ENCODE results near the gene ACTR3C. TPM values are rescaled to one million over a fixed set of nuclear protein-coding genes. Genes with fewer than 3 reads are reported as not detected.
"Not testable (repeated sequence)": the region's sequence is repeated elsewhere in the genome, so short reads cannot be mapped to it uniquely, and the experiment has no call there.

The ACTR3C gene
- polyA plus RNA-seq, 4 donors: 2.4 to 9.6 (median 6.0) TPM

DNA sequence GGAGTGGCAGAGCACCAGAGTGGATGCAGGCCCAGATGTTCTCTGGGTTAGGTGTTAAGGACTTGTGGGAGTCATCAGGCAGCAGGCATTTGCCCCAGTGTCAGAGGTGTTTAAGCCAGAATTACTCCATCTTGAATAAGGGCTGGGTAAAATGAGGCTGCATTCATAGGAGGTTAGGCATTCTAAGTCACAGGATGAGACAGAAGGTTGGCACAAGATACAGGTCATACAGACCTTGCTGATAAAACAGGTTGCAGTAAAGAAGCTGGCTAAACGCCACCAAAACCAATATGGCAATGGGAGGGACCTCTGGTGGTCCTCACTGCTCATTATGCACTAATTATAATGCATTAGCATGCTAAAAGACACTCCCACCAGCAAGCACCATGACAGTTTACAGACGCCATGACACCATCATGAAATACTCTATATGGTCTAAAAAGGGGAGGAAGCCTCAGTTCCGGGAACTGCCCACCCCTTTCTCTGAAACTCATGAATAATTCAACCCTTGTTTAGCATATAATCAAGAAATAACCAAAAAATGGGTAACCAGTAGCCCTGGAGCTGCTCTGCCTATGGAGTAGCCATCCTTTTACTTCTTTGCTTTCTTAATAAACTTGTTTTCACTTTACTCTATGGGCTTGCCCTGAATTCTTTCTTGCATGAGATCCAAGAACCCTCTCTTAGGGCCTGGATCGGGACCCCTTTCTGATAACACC, 1.1 kb downstream of the ACTR3C start:
- Histone ChIP-seq H3K27me3 (ENCODE audit: control insufficient read depth in 3 of 3, insufficient read depth in 3 of 3, low read length in 3 of 3) (no peaks in the 10 kb centered on the region), H3K4me3 (ENCODE audit: low read depth in 1 of 3, low read length in 3 of 3) (peak overlapping the region; percentile 88 to 90 (median 88)), H3K36me3 (ENCODE audit: control insufficient read depth in 3 of 3, insufficient read depth in 2 of 3, low read depth in 1 of 3, low read length in 3 of 3) (peaks cover 2 to 25% (median 4%) of the 10 kb centered on the region in 3 donors), H3K27ac (ENCODE audit: low read depth in 1 of 3, low read length in 2 of 3) (peak overlapping the region; percentile 91 to 97 (median 93)), H3K4me1 (ENCODE audit: control insufficient read depth in 3 of 3, insufficient read depth in 2 of 3, low read depth in 1 of 3, low read length in 2 of 3) (peaks cover 8 to 23% (median 13%) of the 10 kb centered on the region in 3 donors), H3K9me3 (ENCODE audit: control insufficient read depth in 2 of 2, insufficient read depth in 1 of 2, low read depth in 1 of 2, low read length in 1 of 2) (no peaks in the 10 kb centered on the region)
- no peak for FAIRE-seq
- peak; percentile 48 to 65 for DNase-seq
- WGBS, 3 donors: 10 to 50% (median 14%) methylated on average over 4 of the region's 4 CpGs

DNA sequence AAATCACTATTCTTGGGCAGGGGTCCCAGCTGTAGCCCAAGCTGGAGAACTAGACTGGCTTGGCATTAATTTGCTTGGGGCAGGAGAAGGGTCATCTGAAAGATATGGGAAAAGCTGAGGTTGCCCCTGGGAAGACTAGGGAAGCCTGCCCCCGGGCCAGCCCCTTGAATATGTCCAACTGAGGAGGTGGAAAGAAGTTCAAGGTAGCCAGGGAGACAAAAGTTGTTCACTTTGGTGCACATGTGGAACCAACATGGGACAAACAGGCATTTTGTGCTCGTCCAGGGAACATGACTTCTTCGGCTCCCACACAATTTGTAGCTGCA, 1.6 kb downstream of the ACTR3C start:
- 92 to 97% (median 96%) methylated on average over 3 of the region's 3 CpGs for WGBS, 3 donors
- Histone ChIP-seq H3K27me3 (ENCODE audit: control insufficient read depth in 3 of 3, insufficient read depth in 3 of 3, low read length in 3 of 3) (no peaks in the 10 kb centered on the region), H3K36me3 (ENCODE audit: control insufficient read depth in 3 of 3, insufficient read depth in 2 of 3, low read depth in 1 of 3, low read length in 3 of 3) (peaks cover 2 to 24% (median 3%) of the 10 kb centered on the region in 3 donors), H3K4me3 (ENCODE audit: low read depth in 1 of 3, low read length in 3 of 3) (no peak overlapping the region), H3K4me1 (ENCODE audit: control insufficient read depth in 3 of 3, insufficient read depth in 2 of 3, low read depth in 1 of 3, low read length in 2 of 3) (peaks cover 8 to 23% (median 13%) of the 10 kb centered on the region in 3 donors), H3K27ac (ENCODE audit: low read depth in 1 of 3, low read length in 2 of 3) (no peak overlapping the region), H3K9me3 (ENCODE audit: control insufficient read depth in 2 of 2, insufficient read depth in 1 of 2, low read depth in 1 of 2, low read length in 1 of 2) (no peaks in the 10 kb centered on the region)
- DNase-seq (no peak), FAIRE-seq (no peak)

DNA sequence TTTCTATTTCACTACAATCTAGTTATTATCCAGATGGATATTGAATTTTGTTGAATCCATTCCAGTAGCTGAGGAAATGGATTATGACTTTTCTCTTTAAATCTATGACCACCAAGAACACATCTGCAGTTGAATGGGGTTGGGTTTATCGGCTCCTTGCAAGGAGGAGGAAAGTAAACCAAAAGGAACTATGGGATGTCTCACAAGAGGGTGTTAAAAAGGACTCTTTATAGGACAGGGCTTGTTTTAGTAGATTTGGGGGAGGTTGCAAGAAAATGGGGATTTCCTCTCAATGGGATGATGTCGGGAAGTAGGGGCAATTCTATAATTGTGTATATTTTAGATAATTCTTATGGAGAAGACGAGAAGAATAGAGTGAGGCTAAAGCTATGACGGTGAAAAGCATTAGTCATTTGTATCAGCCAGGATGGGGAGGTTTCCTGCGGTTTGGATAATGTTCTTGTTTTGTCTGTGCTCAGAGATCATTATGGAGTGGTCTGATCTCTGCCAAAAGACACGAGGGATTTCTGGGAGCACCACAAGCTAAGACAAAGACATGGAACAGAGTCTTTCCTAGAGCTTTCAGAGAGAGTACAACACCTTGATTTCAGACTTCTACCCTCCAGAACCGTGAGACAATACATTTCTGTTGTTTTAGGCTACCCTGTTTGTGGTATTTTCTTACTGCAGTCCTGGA, 5.4 kb downstream of the ACTR3C start:
- 66 to 82% (median 80%) methylated on average over 7 of the region's 7 CpGs for WGBS, 3 donors
- Histone ChIP-seq H3K36me3 (ENCODE audit: control insufficient read depth in 3 of 3, insufficient read depth in 2 of 3, low read depth in 1 of 3, low read length in 3 of 3) (peaks cover 0 to 13% (median 0%) of the 10 kb centered on the region in 3 donors), H3K4me1 (ENCODE audit: control insufficient read depth in 3 of 3, insufficient read depth in 2 of 3, low read depth in 1 of 3, low read length in 2 of 3) (peaks cover 3 to 18% (median 11%) of the 10 kb centered on the region in 3 donors), H3K4me3 (ENCODE audit: low read depth in 1 of 3, low read length in 3 of 3) (no peak overlapping the region), H3K27me3 (ENCODE audit: control insufficient read depth in 3 of 3, insufficient read depth in 3 of 3, low read length in 3 of 3) (no peaks in the 10 kb centered on the region), H3K9me3 (ENCODE audit: control insufficient read depth in 2 of 2, insufficient read depth in 1 of 2, low read depth in 1 of 2, low read length in 1 of 2) (no peaks in the 10 kb centered on the region), H3K27ac (ENCODE audit: low read depth in 1 of 3, low read length in 2 of 3) (peak overlapping the region in 1 of 3 donors; percentile 36)
- FAIRE-seq (no peak), DNase-seq (no peak)

DNA sequence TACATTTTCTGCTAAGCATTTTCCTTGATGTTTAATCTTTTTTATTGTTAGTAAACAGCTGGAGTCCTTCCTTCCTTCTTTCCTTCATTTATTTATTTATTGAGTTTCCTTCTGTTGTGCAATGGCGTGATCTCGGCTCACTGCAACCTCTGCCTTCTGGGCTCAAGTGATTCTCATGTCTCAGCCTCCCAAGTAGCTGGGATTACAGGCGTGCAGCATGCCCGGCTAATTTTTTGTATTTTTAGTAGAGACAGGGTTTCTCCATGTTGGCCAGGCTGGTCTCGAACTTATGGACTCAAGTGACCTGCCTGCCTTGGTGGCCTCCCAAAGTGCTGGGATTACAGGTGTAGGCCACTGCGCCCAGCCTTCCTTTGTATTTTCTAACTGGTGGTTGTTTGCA, 6.4 kb downstream of the ACTR3C start:
- 81 to 93% (median 93%) methylated on average over 6 of the region's 6 CpGs for WGBS, 3 donors
- not testable (repeated sequence) for FAIRE-seq; H3K9me3 ChIP-seq (ENCODE audit: control insufficient read depth in 2 of 2, insufficient read depth in 1 of 2, low read depth in 1 of 2, low read length in 1 of 2); H3K4me3 ChIP-seq (ENCODE audit: low read depth in 1 of 3, low read length in 3 of 3); H3K27me3 ChIP-seq (ENCODE audit: control insufficient read depth in 3 of 3, insufficient read depth in 3 of 3, low read length in 3 of 3); DNase-seq
- Histone ChIP-seq H3K27ac (ENCODE audit: low read depth in 1 of 3, low read length in 2 of 3) (peak overlapping the region in 1 of 3 donors; percentile 28), H3K4me1 (ENCODE audit: control insufficient read depth in 3 of 3, insufficient read depth in 2 of 3, low read depth in 1 of 3, low read length in 2 of 3) (peaks cover 3 to 13% (median 7%) of the 10 kb centered on the region in 3 donors), H3K36me3 (ENCODE audit: control insufficient read depth in 3 of 3, insufficient read depth in 2 of 3, low read depth in 1 of 3, low read length in 3 of 3) (peaks cover 0 to 13% (median 0%) of the 10 kb centered on the region in 3 donors)

DNA sequence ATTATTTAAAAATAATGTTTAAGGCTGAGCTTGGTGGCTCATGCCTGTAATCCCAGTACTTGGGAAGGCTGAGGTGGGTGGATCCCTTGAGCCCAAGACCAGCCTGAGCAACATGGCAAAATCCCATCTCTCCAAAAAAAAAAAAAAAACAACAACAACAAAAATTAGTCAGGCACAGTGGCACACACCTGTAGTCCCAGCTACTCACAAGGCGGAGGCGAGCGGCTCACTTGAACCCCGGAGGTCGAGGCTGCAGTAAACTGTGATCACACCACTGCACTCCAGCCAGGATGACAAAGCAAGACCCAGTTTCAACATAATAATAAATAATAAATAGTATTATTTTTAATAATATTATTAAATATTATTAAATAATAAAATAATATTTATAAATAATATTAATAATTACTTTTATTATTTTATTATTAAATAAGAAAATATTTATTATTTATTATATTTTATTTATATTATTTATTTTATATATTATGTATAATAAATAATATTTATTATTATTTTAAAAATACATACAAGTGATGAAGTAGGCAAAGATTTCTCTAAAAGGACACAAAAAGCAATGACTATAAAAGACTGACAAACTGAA, 8.6 kb downstream of the ACTR3C start:
- Histone ChIP-seq H3K9me3 (ENCODE audit: control insufficient read depth in 2 of 2, insufficient read depth in 1 of 2, low read depth in 1 of 2, low read length in 1 of 2) (no peaks in the 10 kb centered on the region), H3K4me1 (ENCODE audit: control insufficient read depth in 3 of 3, insufficient read depth in 2 of 3, low read depth in 1 of 3, low read length in 2 of 3) (peaks cover 0 to 3% (median 0%) of the 10 kb centered on the region in 3 donors), H3K27ac (ENCODE audit: low read depth in 1 of 3, low read length in 2 of 3) (no peak overlapping the region), H3K4me3 (ENCODE audit: low read depth in 1 of 3, low read length in 3 of 3) (no peak overlapping the region), H3K36me3 (ENCODE audit: control insufficient read depth in 3 of 3, insufficient read depth in 2 of 3, low read depth in 1 of 3, low read length in 3 of 3) (peaks cover 0 to 9% (median 0%) of the 10 kb centered on the region in 3 donors), H3K27me3 (ENCODE audit: control insufficient read depth in 3 of 3, insufficient read depth in 3 of 3, low read length in 3 of 3) (no peaks in the 10 kb centered on the region)
- WGBS, 3 donors: 90 to 100% (median 98%) methylated on average over 5 of the region's 5 CpGs
- DNase-seq: no peak
- FAIRE-seq: peak; percentile 49

DNA sequence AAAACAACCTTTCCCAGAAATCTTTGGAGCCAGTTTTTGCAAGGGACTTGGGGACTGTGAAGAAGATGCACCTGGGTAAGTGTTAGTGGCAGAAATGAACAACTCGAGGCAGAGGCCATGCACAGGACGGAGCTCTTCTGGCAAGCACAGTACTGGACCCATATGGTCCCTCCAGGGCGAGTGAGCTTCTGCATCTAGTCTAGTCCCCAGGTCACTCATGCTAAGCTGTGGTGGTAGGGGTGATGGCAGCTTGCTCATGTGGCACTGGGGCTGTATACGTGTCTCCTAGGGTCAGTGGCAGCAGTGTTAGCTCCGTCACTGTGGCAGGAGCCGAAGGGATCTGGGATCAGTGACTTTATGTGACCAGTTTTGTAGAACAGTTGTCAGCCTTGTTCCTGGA, 9.5 kb downstream of the ACTR3C start:
- Histone ChIP-seq H3K27me3 (ENCODE audit: control insufficient read depth in 3 of 3, insufficient read depth in 3 of 3, low read length in 3 of 3) (no peaks in the 10 kb centered on the region), H3K4me3 (ENCODE audit: low read depth in 1 of 3, low read length in 3 of 3) (no peak overlapping the region), H3K27ac (ENCODE audit: low read depth in 1 of 3, low read length in 2 of 3) (no peak overlapping the region), H3K4me1 (ENCODE audit: control insufficient read depth in 3 of 3, insufficient read depth in 2 of 3, low read depth in 1 of 3, low read length in 2 of 3) (peaks cover 0 to 3% (median 0%) of the 10 kb centered on the region in 3 donors), H3K36me3 (ENCODE audit: control insufficient read depth in 3 of 3, insufficient read depth in 2 of 3, low read depth in 1 of 3, low read length in 3 of 3) (peaks cover 0 to 9% (median 0%) of the 10 kb centered on the region in 3 donors), H3K9me3 (ENCODE audit: control insufficient read depth in 2 of 2, insufficient read depth in 1 of 2, low read depth in 1 of 2, low read length in 1 of 2) (no peaks in the 10 kb centered on the region)
- WGBS, 3 donors: 92 to 94% (median 93%) methylated on average over 6 of the region's 6 CpGs
- DNase-seq (no peak), FAIRE-seq (no peak)

DNA sequence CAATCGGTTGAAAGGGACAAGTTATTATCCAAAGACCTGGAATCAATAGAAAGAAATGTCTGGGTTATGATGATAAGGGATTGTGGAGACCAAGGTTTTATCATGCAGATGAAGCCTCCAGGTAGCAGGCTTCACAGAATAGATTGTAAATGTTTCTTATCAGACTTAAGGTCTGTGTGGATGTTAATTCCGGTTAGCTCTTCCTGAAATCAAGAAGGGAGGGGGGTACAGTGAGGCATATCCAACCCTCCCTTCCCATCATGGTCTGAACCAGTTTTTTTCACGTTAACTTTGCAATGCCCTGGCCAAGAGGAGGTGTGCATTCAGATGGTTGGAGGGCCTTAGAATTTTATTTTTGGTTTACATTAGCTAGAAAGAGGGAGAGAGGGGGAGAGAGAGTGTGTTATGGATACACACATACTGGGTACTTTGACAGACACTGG, 10.0 kb downstream of the ACTR3C start:
- FAIRE-seq (no peak), DNase-seq (no peak)
- H3K4me3 ChIP-seq (ENCODE audit: low read depth in 1 of 3, low read length in 3 of 3): no peak overlapping the region
- peaks cover 0 to 3% (median 0%) of the 10 kb centered on the region in 3 donors for H3K4me1 ChIP-seq (ENCODE audit: control insufficient read depth in 3 of 3, insufficient read depth in 2 of 3, low read depth in 1 of 3, low read length in 2 of 3)
- 66 to 77% (median 72%) methylated on average over 3 of the region's 3 CpGs for WGBS, 3 donors
- H3K36me3 ChIP-seq (ENCODE audit: control insufficient read depth in 3 of 3, insufficient read depth in 2 of 3, low read depth in 1 of 3, low read length in 3 of 3): peaks cover 0 to 9% (median 0%) of the 10 kb centered on the region in 3 donors
- H3K27ac ChIP-seq (ENCODE audit: low read depth in 1 of 3, low read length in 2 of 3): no peak overlapping the region
- H3K27me3 ChIP-seq (ENCODE audit: control insufficient read depth in 3 of 3, insufficient read depth in 3 of 3, low read length in 3 of 3): no peaks in the 10 kb centered on the region
- H3K9me3 ChIP-seq (ENCODE audit: control insufficient read depth in 2 of 2, insufficient read depth in 1 of 2, low read depth in 1 of 2, low read length in 1 of 2): no peaks in the 10 kb centered on the region

DNA sequence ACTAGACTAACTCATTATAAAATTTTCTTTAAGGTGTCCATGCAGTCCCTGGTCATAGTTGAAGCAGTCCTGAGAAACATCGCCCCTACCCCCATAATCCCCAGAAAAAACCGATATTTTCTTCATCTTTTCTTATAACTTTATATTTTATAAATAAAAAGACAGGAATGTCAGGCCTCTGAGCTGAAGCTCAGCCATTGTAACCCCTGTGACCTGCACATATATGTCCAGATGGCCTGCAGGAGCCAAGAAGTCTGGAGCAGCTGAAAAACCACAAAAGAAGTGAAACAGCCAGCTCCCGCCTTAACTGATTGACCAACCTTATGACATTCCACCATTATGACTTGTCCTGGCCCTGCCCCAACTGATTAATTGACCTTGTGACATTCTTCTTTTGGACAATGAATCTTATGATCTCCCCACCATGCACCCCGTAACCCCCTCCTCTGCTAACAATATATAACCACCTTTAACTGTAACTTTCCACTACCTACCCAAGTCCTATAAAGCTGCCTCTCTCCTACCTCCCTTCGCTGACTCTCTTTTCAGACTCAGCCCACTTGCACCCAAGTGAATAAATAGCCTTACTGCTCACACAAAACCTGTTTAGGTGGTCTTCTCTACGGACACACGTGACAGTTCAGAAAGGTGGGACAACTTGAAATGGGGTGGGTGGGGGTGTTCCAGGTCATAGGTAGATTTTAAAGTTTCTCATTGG, 10.5 kb downstream of the ACTR3C start:
- 88 to 93% (median 89%) methylated on average over 7 of the region's 7 CpGs for WGBS, 3 donors
- H3K4me1 ChIP-seq (ENCODE audit: control insufficient read depth in 3 of 3, insufficient read depth in 2 of 3, low read depth in 1 of 3, low read length in 2 of 3); H3K36me3 ChIP-seq (ENCODE audit: control insufficient read depth in 3 of 3, insufficient read depth in 2 of 3, low read depth in 1 of 3, low read length in 3 of 3); H3K9me3 ChIP-seq (ENCODE audit: control insufficient read depth in 2 of 2, insufficient read depth in 1 of 2, low read depth in 1 of 2, low read length in 1 of 2); FAIRE-seq; DNase-seq; H3K27ac ChIP-seq (ENCODE audit: low read depth in 1 of 3, low read length in 2 of 3); H3K27me3 ChIP-seq (ENCODE audit: control insufficient read depth in 3 of 3, insufficient read depth in 3 of 3, low read length in 3 of 3); H3K4me3 ChIP-seq (ENCODE audit: low read depth in 1 of 3, low read length in 3 of 3): not testable (repeated sequence)

Measured in small intestine (tissue), 7 donors.